GM19239 (cell line): Measurements from ENCODE around the gene SCG2.

Experiments used
- DNase-seq: peaks from one replicate; pipeline ENCODE4 v3.0.0; 2011; ENCODE audit warnings: low spot score; ENCODE audit not compliant: insufficient read length
- FAIRE-seq: peaks from 2 replicates; lab custom pipeline; 2011; peaks lifted over from hg19 to GRCh38; lab: Jason Lieb, UNC

Gene SCG2

GRCh38 chr2:223585666-223586065 is 16.5 kb downstream of the SCG2 start:
- no peak for FAIRE-seq
- no peak for DNase-seq

- FAIRE-seq (no peak), DNase-seq (no peak)
Measured at GRCh38 chr2:223582001-223582400, 20.2 kb downstream of the SCG2 start.

DNA sequence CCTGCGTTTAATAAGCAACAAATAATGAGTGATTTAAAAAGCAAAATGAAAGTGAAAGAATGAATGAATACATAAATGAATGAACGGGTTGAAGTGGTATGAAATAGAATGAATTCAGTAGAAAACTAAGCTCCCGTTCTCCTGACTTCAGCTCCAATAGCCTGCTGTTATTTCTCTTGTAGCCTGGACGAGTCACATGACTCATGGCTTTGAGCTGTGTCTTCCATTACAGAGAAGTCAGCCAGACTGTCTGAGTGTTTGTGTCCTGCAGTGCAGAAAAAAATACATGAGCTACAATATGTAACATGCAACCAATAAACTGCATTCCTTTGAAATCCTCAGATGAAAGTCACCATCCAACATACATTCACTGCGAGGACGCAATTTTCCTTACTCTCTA is 21.2 kb downstream of the SCG2 start:
- DNase-seq: no peak
- no peak for FAIRE-seq

- no peak for FAIRE-seq
- no peak for DNase-seq
Measured at GRCh38 chr2:223578846-223579245, 23.3 kb downstream of the SCG2 start.

DNA sequence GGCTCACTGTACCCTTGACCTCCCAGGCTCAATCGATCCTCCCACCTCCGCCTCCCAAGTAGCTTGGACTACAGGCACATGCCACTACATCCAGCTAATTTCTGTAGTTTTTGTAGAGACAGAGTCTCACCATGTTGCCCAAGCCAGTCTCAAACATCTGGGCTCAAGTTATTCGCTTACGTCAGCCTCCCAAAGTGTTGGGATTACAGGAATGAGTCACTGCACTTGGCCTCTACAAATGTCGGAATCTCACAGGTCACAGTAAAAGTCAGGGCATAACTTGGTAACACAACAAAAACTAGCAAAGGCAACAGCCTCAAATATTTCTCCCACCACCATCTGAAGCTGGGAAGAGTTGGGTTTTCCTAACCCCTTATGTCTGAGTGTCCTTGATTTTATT is 25.3 kb downstream of the SCG2 start:
- FAIRE-seq (no peak), DNase-seq (no peak)

- FAIRE-seq (no peak), DNase-seq (no peak)
Measured at GRCh38 chr2:223570784-223571183, 31.4 kb downstream of the SCG2 start.

DNA sequence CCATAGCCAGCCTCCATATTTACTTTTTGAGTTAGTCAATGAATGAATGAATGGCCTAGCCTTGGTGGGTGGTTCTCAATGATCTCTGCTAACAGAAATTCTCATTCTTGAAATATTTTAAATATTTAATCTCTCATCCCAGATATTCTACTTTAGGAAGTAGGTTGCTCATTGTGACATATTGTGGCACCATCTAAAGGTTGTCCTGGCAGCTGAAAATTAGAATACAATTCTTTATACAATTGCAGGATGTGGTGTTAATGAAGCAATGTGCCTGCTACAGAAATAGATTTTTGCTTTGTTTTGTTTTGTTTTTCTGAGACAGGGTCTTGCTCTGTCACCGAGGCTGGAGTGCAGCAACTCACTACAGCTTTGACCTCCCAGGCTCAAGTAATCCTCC is 35.8 kb downstream of the SCG2 start:
- FAIRE-seq (no peak), DNase-seq (no peak)

DNA sequence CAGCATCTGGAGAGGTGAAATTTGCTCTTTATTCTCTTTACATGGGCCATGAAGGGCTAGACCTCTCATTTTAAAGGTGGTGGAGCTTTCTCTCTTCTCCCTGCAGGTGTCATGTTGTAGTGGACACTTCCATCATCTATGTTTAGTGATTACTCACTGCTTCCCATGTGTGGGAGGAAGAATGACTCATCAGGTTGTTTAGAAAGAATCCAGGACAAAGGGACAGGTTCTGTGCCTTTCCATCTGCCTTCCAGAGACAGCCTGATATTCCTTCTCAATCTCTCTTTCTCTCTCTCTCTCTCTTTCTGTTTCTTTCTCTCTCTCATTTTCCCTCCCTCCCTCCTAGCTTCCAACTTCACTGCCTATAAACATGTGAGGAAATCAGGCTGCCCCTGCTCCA is 38.7 kb downstream of the SCG2 start:
- DNase-seq: no peak
- FAIRE-seq: no peak

- no peak for DNase-seq
Measured at GRCh38 chr2:223562078-223562477, 40.1 kb downstream of the SCG2 start.

GRCh38 chr2:223560749-223561435 is 41.3 kb downstream of the SCG2 start:
- FAIRE-seq: no peak
- no peak for DNase-seq

More at GRCh38 chr2:223562078-223562477, 40.1 kb downstream of the SCG2 start:
- no peak for FAIRE-seq

DNA sequence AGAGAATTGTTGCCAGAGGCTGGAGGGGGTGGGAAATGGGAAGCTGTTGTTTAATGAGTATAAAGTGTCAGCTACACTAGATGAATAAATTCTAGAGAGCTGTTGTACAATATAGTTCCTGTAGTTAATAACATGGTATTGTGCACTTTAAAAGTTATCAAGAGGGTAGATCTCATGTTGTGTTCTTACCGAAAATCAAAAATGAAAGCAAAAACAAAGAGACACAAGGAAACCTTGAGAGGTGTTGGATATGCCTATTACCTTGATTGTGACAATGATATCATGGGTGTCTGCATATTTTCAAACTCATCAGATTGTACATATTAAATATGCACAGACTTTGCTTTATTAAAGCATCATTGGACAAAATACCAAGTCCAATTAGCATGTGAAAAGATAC is 43.2 kb downstream of the SCG2 start:
- no peak for FAIRE-seq
- DNase-seq: no peak

GRCh38 chr2:223554923-223555322 is 47.2 kb downstream of the SCG2 start:
- FAIRE-seq: no peak

GRCh38 chr2:223549215-223549614 is 52.9 kb downstream of the SCG2 start:
- FAIRE-seq (no peak), DNase-seq (no peak)

More at GRCh38 chr2:223554923-223555322, 47.2 kb downstream of the SCG2 start:
- no peak for DNase-seq

DNA sequence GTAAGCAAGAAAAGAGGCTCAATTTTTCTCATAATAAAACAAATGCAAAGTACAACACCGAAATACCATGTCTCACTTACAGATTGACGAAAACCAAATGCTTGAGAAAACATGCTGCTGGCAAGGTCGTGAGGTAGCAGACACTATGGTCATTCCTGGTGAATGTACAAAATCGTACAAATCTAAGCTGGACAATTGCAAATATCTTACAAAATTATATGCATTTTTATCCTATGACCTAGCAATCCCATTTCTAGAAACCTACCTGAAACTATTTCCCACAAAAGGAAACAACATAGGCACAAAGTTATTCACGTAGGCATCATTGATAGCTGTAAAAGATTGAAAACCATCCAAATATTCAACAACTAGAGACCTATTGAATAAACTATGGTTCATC is 54.0 kb downstream of the SCG2 start:
- no peak for DNase-seq
- FAIRE-seq: no peak
